Measurements from ENCODE around the gene PON3. TPM values are rescaled to one million over a fixed set of nuclear protein-coding genes. Genes with fewer than 3 reads are reported as not detected.

The PON3 gene
- total RNA-seq: not detected in 2 replicates

GRCh38 chr7:95396136-95397032 is at the start of gene PON3:
Gene PON3, minus strand, starts transcription at chr7:95396375. Its CDS starts 25 bp downstream, at chr7:95396350.

GRCh38 chr7:95434557-95435421 is 38.6 kb upstream of the PON3 start, which contains the start of gene PON2:
Gene PON2, minus strand, starts transcription at chr7:95435028. Its CDS starts 77 bp downstream, at chr7:95434951.

GRCh38 chr7:95324431-95324830 is 71.7 kb downstream of the PON3 start, which contains the start of gene PON1:
Gene PON1, minus strand, starts transcription at chr7:95324532. Its CDS starts 57 bp downstream, at chr7:95324475.

Other genes with a start within 250 kb of the PON3 start
- gene PON1, start 71.8 kb downstream of the PON3 start, total RNA-seq: not detected in 2 replicates
- gene PON2, start 38.7 kb upstream of the PON3 start, total RNA-seq: 42.0 and 49.5 TPM in 2 replicates
- gene ASB4, start 89.6 kb upstream of the PON3 start, total RNA-seq: under 0.01 TPM in 1 of 2 replicates, not detected in the other
- gene PDK4, start 200.1 kb upstream of the PON3 start, total RNA-seq: 13.1 and 16.2 TPM in 2 replicates

Data from smooth muscle cell of bladder (primary cell).